ENCODE data around the gene KRT12. TPM values are rescaled to one million over a fixed set of nuclear protein-coding genes. Genes with fewer than 3 reads are reported as not detected.

Gene KRT12
- total and polyA plus RNA-seq, 9 of the 15 experiments (the other 6 are each of a cell fraction or from before 2014, with no cell fraction given) = 0.18 to 7.0 (median 2.2) TPM

DNA sequence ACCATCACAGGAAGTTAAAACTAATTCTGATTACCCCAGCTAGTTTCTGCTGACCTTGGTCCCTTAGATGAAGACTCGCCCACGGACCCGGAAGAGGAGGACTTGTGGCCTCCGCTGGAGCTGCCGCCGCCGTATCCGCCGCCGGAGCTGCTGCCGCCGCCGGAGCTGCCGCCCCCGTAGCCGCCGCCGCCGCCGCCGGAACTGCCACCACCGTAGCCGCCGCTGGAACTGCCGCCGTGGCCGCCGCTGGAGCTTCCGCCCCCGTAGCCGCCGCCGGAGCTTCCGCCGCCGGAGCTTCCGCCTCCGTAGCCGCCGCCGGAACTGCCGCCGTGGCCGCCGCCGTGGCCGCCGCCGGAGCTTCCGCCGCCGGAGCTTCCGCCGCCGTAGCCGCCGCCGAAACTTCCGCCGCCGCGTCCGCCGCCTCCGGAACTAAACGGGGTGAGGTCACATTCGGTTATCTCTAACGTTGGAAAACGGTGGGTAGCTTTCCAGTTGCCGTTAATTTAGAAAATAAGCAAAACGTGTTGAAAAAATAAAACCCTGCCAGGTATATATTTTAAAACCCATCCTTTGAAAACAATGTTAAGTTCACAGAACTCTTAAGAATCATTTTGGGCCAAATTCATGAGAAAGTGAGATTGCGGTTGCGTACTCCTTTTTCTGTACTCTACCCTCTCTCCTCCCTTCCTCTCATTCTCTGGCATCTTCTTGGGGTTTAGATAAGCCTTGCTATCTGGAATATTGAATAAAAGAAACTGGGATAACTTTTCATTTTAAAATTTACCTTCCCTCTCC is 48.1 kb downstream of the KRT12 start (continued):
- no peak for TF ChIP-seq SAFB2 (IDR thresholded peaks at IDR 0.05; ENCODE audit: borderline replicate concordance, low read depth, low read length, severe bottlenecking)
- TF ChIP-seq THRAP3 (IDR thresholded peaks at IDR 0.05; ENCODE audit: borderline replicate concordance) = no peak
- 0 out of 2 replicates have a peak, but pooled peaks have one; percentile 23 for TF ChIP-seq RAD51 (IDR thresholded peaks at IDR 0.05; ENCODE audit: borderline replicate concordance, low read depth)
- TF ChIP-seq, protein P1, sequence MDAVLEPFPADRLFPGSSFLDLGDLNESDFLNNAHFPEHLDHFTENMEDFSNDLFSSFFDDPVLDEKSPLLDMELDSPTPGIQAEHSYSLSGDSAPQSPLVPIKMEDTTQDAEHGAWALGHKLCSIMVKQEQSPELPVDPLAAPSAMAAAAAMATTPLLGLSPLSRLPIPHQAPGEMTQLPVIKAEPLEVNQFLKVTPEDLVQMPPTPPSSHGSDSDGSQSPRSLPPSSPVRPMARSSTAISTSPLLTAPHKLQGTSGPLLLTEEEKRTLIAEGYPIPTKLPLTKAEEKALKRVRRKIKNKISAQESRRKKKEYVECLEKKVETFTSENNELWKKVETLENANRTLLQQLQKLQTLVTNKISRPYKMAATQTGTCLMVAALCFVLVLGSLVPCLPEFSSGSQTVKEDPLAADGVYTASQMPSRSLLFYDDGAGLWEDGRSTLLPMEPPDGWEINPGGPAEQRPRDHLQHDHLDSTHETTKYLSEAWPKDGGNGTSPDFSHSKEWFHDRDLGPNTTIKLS (IDR thresholded peaks at IDR 0.05; ENCODE audit: borderline replicate concordance, low read depth) = peak; percentile 97
- TF ChIP-seq, protein P2, sequence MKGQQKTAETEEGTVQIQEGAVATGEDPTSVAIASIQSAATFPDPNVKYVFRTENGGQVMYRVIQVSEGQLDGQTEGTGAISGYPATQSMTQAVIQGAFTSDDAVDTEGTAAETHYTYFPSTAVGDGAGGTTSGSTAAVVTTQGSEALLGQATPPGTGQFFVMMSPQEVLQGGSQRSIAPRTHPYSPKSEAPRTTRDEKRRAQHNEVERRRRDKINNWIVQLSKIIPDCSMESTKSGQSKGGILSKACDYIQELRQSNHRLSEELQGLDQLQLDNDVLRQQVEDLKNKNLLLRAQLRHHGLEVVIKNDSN (CRISPR knock-in tag; IDR thresholded peaks at IDR 0.05) = no peak
- TF ChIP-seq ZNF507 (tag; conservative IDR thresholded peaks at IDR 0.05) = no peak
- TF ChIP-seq ZNF174 (CRISPR knock-in tag; IDR thresholded peaks at IDR 0.05) = peak; percentile 70; the same call in 1 of the 2 replicates
- TF ChIP-seq, protein P3, sequence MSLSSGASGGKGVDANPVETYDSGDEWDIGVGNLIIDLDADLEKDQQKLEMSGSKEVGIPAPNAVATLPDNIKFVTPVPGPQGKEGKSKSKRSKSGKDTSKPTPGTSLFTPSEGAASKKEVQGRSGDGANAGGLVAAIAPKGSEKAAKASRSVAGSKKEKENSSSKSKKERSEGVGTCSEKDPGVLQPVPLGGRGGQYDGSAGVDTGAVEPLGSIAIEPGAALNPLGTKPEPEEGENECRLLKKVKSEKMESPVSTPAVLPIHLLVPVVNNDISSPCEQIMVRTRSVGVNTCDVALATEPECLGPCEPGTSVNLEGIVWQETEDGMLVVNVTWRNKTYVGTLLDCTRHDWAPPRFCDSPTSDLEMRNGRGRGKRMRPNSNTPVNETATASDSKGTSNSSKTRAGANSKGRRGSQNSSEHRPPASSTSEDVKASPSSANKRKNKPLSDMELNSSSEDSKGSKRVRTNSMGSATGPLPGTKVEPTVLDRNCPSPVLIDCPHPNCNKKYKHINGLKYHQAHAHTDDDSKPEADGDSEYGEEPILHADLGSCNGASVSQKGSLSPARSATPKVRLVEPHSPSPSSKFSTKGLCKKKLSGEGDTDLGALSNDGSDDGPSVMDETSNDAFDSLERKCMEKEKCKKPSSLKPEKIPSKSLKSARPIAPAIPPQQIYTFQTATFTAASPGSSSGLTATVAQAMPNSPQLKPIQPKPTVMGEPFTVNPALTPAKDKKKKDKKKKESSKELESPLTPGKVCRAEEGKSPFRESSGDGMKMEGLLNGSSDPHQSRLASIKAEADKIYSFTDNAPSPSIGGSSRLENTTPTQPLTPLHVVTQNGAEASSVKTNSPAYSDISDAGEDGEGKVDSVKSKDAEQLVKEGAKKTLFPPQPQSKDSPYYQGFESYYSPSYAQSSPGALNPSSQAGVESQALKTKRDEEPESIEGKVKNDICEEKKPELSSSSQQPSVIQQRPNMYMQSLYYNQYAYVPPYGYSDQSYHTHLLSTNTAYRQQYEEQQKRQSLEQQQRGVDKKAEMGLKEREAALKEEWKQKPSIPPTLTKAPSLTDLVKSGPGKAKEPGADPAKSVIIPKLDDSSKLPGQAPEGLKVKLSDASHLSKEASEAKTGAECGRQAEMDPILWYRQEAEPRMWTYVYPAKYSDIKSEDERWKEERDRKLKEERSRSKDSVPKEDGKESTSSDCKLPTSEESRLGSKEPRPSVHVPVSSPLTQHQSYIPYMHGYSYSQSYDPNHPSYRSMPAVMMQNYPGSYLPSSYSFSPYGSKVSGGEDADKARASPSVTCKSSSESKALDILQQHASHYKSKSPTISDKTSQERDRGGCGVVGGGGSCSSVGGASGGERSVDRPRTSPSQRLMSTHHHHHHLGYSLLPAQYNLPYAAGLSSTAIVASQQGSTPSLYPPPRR (CRISPR knock-in tag; IDR thresholded peaks at IDR 0.05; ENCODE audit: borderline replicate concordance) = no peak
- no peak for TF ChIP-seq RNF2 (IDR thresholded peaks at IDR 0.05)
- TF ChIP-seq SRSF9 (IDR thresholded peaks at IDR 0.05; ENCODE audit: borderline replicate concordance, low read depth, low read length) = no peak
- TF ChIP-seq ZC3H4 (CRISPR knock-in tag; IDR thresholded peaks at IDR 0.05; ENCODE audit: borderline replicate concordance) = no peak
- TF ChIP-seq ZNF354B (CRISPR knock-in tag; IDR thresholded peaks at IDR 0.05) = no peak; the same call in 1 of the 2 replicates
- no peak for TF ChIP-seq ZNF717 (CRISPR knock-in tag; IDR thresholded peaks at IDR 0.05)
- peak; percentile 66; the same call in 1 of the 2 replicates for TF ChIP-seq SMARCA4 (IDR thresholded peaks at IDR 0.05)
- TF ChIP-seq SAFB (IDR thresholded peaks at IDR 0.05; ENCODE audit: borderline replicate concordance, low read depth, low read length) = no peak
- TF ChIP-seq MYBL2 (IDR thresholded peaks at IDR 0.05; ENCODE audit: low read depth) = no peak; the same call in 1 of the 2 replicates
- no peak for TF ChIP-seq MYBL2 (CRISPR knock-in tag; IDR thresholded peaks at IDR 0.05; ENCODE audit: borderline replicate concordance)
- TF ChIP-seq SNRNP70 (optimal IDR thresholded peaks at IDR 0.05; ENCODE audit: low read depth, low read length) = no peak
- TF ChIP-seq C11orf30 (IDR thresholded peaks at IDR 0.05; ENCODE audit: low read depth) = no peak
- no peak for TF ChIP-seq BHLHE40 (IDR thresholded peaks at IDR 0.05; ENCODE audit: low read length)
- no peak for TF ChIP-seq GATA2 (CRISPR knock-in tag; IDR thresholded peaks at IDR 0.05)
